Right lung (tissue), 5 donors: ENCODE measurements around the gene CTDSP1. TPM values are rescaled to one million over a fixed set of nuclear protein-coding genes. Genes with fewer than 3 reads are reported as not detected.

Experiments
- polyA plus RNA-seq, 5 donors: library from polyadenylated mRNA; unstranded; fragments of 120-200 nt; gene quantifications; one replicate each; pipeline versions ENCODE4 v1.2.1 to v1.2.3, GENCODE V29; 2013; ENCODE audit warnings: inconsistent platforms in 1 of 5, low replicate concordance in 1 of 5; ENCODE audit not compliant: insufficient read length in 5 of 5, insufficient read depth in 1 of 5

CTDSP1 gene
- polyA plus RNA-seq, 5 donors: 120 to 176 (median 133) TPM

Other genes with a start within 250 kb of the CTDSP1 start
- gene CXCR1, start 232.9 kb upstream of the CTDSP1 start, polyA plus RNA-seq: under 1 TPM in 3 of 5 donors, not detected in 2; 0.04 to 0.13 (median 0.08) TPM
- gene ARPC2, start 182.7 kb upstream of the CTDSP1 start, polyA plus RNA-seq: 100 to 1,000 TPM; 237 to 268 (median 252) TPM
- gene GPBAR1, start 138.9 kb upstream of the CTDSP1 start, polyA plus RNA-seq: 1 to 10 TPM; 1.1 to 1.9 (median 1.3) TPM
- 100 to 1,000 TPM in 4 of 5 donors, 10 to 100 TPM in 1; 92.3 to 121 (median 112) TPM for gene AAMP, start 129.7 kb upstream of the CTDSP1 start, polyA plus RNA-seq
- gene PNKD, start 129.3 kb upstream of the CTDSP1 start, polyA plus RNA-seq: 10 to 100 TPM; 50.1 to 70.8 (median 67.6) TPM
- 10 to 100 TPM; 65.6 to 79.6 (median 73.4) TPM for gene TMBIM1, start 107.4 kb upstream of the CTDSP1 start, polyA plus RNA-seq
- gene CATIP, start 43.0 kb upstream of the CTDSP1 start, polyA plus RNA-seq: 1 to 10 TPM in 4 of 5 donors, under 1 TPM in 1; 0.65 to 4.0 (median 2.2) TPM
- 1 to 10 TPM in 3 of 5 donors, under 1 TPM in 2; 0.62 to 1.6 (median 1.0) TPM for gene SLC11A1, start 17.6 kb upstream of the CTDSP1 start, polyA plus RNA-seq
- 1 to 10 TPM in 4 of 5 donors, under 1 TPM in 1; 0.86 to 2.1 (median 1.4) TPM for gene VIL1, start 19.3 kb downstream of the CTDSP1 start, polyA plus RNA-seq
- gene USP37, start 168.5 kb downstream of the CTDSP1 start, polyA plus RNA-seq: 10 to 100 TPM; 10.5 to 20.1 (median 17.7) TPM
- 10 to 100 TPM; 50.4 to 69.1 (median 59.1) TPM for gene CNOT9, start 169.0 kb downstream of the CTDSP1 start, polyA plus RNA-seq
- gene PLCD4, start 208.0 kb downstream of the CTDSP1 start, polyA plus RNA-seq: 10 to 100 TPM in 2 of 5 donors, 1 to 10 TPM in 3; 8.8 to 11.3 (median 9.9) TPM